Measurements from ENCODE around the gene SLC7A11. TPM values are rescaled to one million over a fixed set of nuclear protein-coding genes. Genes with fewer than 3 reads are reported as not detected.
A peak's percentile ranks its signal among the peaks of the same experiment; 100 is the strongest.

SLC7A11 gene
- total RNA-seq, 1 donor from 2014 or later = 9.6 TPM

DNA sequence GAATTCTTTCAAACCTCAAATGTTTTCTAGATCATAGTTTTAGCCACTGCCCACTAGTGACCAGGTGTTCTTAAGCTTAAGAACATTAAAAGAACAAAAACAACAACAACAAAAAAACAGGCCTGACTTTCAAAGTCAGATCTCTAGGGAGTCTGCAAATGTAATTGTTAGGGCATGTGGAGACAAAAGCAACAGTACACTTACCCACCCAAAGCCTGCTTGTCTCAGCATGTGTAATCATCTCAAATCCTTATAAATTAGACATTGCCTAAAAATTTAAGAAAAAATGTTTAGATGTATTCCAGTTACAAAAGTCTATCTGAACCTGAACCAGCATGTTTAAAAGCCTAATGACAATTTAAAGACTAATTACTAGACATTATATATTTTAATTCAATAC lies 79.9 kb downstream of the SLC7A11 start:
- Mint-ChIP-seq H3K27ac (no peak overlapping the region), H3K4me1 (peaks cover 9% of the 10 kb centered on the region)
- no peak for TF ChIP-seq EZH2 (IDR thresholded peaks at IDR 0.05)
- TF ChIP-seq EZH2phosphoT487 (IDR thresholded peaks at IDR 0.05) = no peak
- TF ChIP-seq, protein P1, sequence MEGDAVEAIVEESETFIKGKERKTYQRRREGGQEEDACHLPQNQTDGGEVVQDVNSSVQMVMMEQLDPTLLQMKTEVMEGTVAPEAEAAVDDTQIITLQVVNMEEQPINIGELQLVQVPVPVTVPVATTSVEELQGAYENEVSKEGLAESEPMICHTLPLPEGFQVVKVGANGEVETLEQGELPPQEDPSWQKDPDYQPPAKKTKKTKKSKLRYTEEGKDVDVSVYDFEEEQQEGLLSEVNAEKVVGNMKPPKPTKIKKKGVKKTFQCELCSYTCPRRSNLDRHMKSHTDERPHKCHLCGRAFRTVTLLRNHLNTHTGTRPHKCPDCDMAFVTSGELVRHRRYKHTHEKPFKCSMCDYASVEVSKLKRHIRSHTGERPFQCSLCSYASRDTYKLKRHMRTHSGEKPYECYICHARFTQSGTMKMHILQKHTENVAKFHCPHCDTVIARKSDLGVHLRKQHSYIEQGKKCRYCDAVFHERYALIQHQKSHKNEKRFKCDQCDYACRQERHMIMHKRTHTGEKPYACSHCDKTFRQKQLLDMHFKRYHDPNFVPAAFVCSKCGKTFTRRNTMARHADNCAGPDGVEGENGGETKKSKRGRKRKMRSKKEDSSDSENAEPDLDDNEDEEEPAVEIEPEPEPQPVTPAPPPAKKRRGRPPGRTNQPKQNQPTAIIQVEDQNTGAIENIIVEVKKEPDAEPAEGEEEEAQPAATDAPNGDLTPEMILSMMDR (IDR thresholded peaks at IDR 0.05) = no peak

DNA sequence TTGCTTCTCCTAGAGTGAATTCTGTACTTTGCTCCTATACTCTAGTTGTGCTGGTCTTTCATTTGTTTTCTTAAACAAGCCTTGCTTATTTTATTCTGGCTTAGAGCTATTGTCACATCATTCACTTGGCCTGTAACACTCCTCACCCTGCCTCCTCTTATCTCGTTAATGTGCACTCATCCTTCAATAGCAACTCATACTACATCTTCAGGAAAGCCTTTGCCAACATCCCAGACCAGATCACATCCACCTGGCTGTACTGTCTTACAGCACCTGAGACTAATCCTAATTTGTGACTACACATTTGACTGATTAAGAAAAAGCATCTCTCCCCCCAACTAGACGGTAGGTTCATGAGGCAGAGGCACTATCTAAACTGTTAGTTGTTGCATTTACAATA lies 80.8 kb downstream of the SLC7A11 start:
- H3K9me3 Mint-ChIP-seq = no peaks in the 10 kb centered on the region

More for the DNA sequence above, 79.9 kb downstream of the SLC7A11 start:
- Histone ChIP-seq H3K79me2 (ENCODE audit: low read depth) (no peaks in the 10 kb centered on the region), H3K27ac (no peak overlapping the region), H3K27me3 (no peaks in the 10 kb centered on the region), H4K20me1 (ENCODE audit: low read depth) (no peaks in the 10 kb centered on the region), H3K4me3 (no peak overlapping the region), H3F3A (ENCODE audit: low read depth) (no peaks in the 10 kb centered on the region), H3K9me3 (ENCODE audit: low read depth) (no peaks in the 10 kb centered on the region), H2AFZ (replicated peaks) (no peak overlapping the region), H3K36me3 (no peaks in the 10 kb centered on the region), H3K9ac (no peak overlapping the region), H3K4me2 (peak overlapping the region; percentile 61), H3K4me1 (peaks cover 20% of the 10 kb centered on the region)
- H3K36me3 Mint-ChIP-seq = no peaks in the 10 kb centered on the region
- H3K4me3 Mint-ChIP-seq = no peak overlapping the region
- DNase-seq (ENCODE audit: low spot score) = peak; percentile 40
- no peaks in the 10 kb centered on the region for H3K9me3 Mint-ChIP-seq
- H3K27me3 Mint-ChIP-seq (ENCODE audit: insufficient read depth, low read depth) = no peaks in the 10 kb centered on the region

DNA sequence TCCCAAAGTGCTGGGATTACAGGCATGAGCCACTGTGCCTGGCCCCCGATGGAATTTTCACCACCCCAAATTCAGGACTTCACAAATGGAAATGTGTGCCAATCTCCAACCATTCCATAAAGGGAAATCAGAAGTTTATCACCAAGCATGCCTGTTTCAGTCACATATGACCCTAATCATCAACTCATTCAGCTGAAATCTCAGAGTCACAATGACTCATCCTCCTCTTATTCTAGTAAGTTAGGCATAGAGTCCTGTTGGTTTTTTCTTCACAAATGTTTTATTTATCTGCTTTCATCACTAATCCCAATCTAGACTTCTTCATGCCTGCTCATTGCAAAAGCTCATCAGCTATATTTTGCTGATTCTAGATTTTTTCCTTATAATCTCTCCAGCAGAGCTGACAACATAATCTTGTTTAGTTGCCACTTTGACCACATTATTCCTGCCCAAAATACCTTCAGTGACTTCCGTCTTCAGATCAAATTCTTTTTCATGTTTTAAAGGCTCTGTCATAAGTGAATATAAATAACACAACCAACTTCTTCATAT lies 83.3 kb downstream of the SLC7A11 start:
- Histone ChIP-seq H4K20me1 (ENCODE audit: low read depth) (no peaks in the 10 kb centered on the region), H3K4me1 (peaks cover 20% of the 10 kb centered on the region), H3K9ac (no peak overlapping the region), H3F3A (ENCODE audit: low read depth) (no peaks in the 10 kb centered on the region), H3K4me2 (no peak overlapping the region), H2AFZ (replicated peaks) (no peak overlapping the region), H3K79me2 (ENCODE audit: low read depth) (no peaks in the 10 kb centered on the region), H3K36me3 (no peaks in the 10 kb centered on the region), H3K27me3 (no peaks in the 10 kb centered on the region), H3K4me3 (no peak overlapping the region), H3K9me3 (ENCODE audit: low read depth) (no peaks in the 10 kb centered on the region), H3K27ac (no peak overlapping the region)
- no peak for DNase-seq (ENCODE audit: low spot score)
- Mint-ChIP-seq H3K9me3 (no peaks in the 10 kb centered on the region), H3K27me3 (ENCODE audit: insufficient read depth, low read depth) (no peaks in the 10 kb centered on the region), H3K36me3 (no peaks in the 10 kb centered on the region), H3K27ac (no peak overlapping the region), H3K4me3 (no peak overlapping the region), H3K4me1 (peaks cover 9% of the 10 kb centered on the region)
- TF ChIP-seq, protein P1 (IDR thresholded peaks at IDR 0.05) = no peak
- TF ChIP-seq EZH2phosphoT487 (IDR thresholded peaks at IDR 0.05) (no peak), EZH2 (IDR thresholded peaks at IDR 0.05) (no peak)

More for the DNA sequence above, 80.8 kb downstream of the SLC7A11 start:
- no peaks in the 10 kb centered on the region for H3K79me2 ChIP-seq (ENCODE audit: low read depth)
- H3F3A ChIP-seq (ENCODE audit: low read depth) = no peaks in the 10 kb centered on the region
- no peaks in the 10 kb centered on the region for H4K20me1 ChIP-seq (ENCODE audit: low read depth)
- peak; percentile 20 for DNase-seq (ENCODE audit: low spot score)
- TF ChIP-seq, protein P1 (IDR thresholded peaks at IDR 0.05) = no peak
- TF ChIP-seq EZH2 (IDR thresholded peaks at IDR 0.05) (no peak), EZH2phosphoT487 (IDR thresholded peaks at IDR 0.05) (no peak)
- H2AFZ ChIP-seq (replicated peaks) = no peak overlapping the region
- no peaks in the 10 kb centered on the region for H3K27me3 ChIP-seq
- H3K4me3 ChIP-seq = no peak overlapping the region
- H3K36me3 Mint-ChIP-seq = no peaks in the 10 kb centered on the region
- no peak overlapping the region for H3K4me3 Mint-ChIP-seq
- H3K27ac ChIP-seq = no peak overlapping the region
- H3K27me3 Mint-ChIP-seq (ENCODE audit: insufficient read depth, low read depth) = no peaks in the 10 kb centered on the region
- H3K9ac ChIP-seq = no peak overlapping the region
- peak overlapping the region; percentile 9 for H3K27ac Mint-ChIP-seq
- H3K4me1 ChIP-seq = peaks cover 20% of the 10 kb centered on the region
- peak overlapping the region; percentile 61 for H3K4me2 ChIP-seq
- no peaks in the 10 kb centered on the region for H3K9me3 ChIP-seq (ENCODE audit: low read depth)
- H3K4me1 Mint-ChIP-seq = peaks cover 9% of the 10 kb centered on the region
- no peaks in the 10 kb centered on the region for H3K36me3 ChIP-seq
